Activated naive CD8-positive, alpha-beta T cell treated with anti-CD3 and anti-CD28 coated beads for 36 hours (primary cell): ENCODE data around the gene SHB. TPM values are rescaled to one million over a fixed set of nuclear protein-coding genes. Genes with fewer than 3 reads are reported as not detected.

Source experiments
- DNase-seq: peaks from one replicate; pipeline ENCODE4 v3.0.0; 2021
- H3K27ac Mint-ChIP-seq: one replicate; pipeline ENCODE4 v1.8.0; 2022; ENCODE audit warnings: mild to moderate bottlenecking, moderate library complexity, mixed read lengths
- H3K27me3 Mint-ChIP-seq: one replicate; pipeline ENCODE4 v1.8.0; 2022; ENCODE audit warnings: mild to moderate bottlenecking, mixed read lengths
- H3K36me3 Mint-ChIP-seq: one replicate; pipeline ENCODE4 v1.8.0; 2021; ENCODE audit warnings: mild to moderate bottlenecking, mixed read lengths
- H3K4me1 Mint-ChIP-seq: one replicate; pipeline ENCODE4 v1.8.0; 2021; ENCODE audit warnings: mixed read lengths
- H3K4me3 Mint-ChIP-seq: one replicate; pipeline ENCODE4 v1.8.0; 2022; ENCODE audit warnings: mild to moderate bottlenecking, moderate library complexity, mixed read lengths
- H3K9me3 Mint-ChIP-seq: one replicate; pipeline ENCODE4 v1.8.0; 2022; ENCODE audit warnings: mixed read lengths
- total RNA-seq, 2 experiments: library from RNA; stranded (reverse); gene quantifications; one replicate each; pipeline ENCODE4 v1.2.3, GENCODE V29; 2021

The SHB gene
- total RNA-seq, 2 experiments from 2014 or later: 1.2 to 1.8 TPM

- H3K4me1 Mint-ChIP-seq: peaks cover 4% of the 10 kb centered on the region
- no peaks in the 10 kb centered on the region for H3K36me3 Mint-ChIP-seq
- peaks cover 2% of the 10 kb centered on the region for H3K9me3 Mint-ChIP-seq
- DNase-seq: no peak
- no peak overlapping the region for H3K27ac Mint-ChIP-seq
- H3K4me3 Mint-ChIP-seq: no peak overlapping the region
- H3K27me3 Mint-ChIP-seq: peaks cover 21% of the 10 kb centered on the region
Measured at GRCh38 chr9:38075272-38075671, 6.2 kb upstream of the SHB start.

- no peak overlapping the region for H3K27ac Mint-ChIP-seq
- H3K27me3 Mint-ChIP-seq: peaks cover 17% of the 10 kb centered on the region
- H3K4me3 Mint-ChIP-seq: no peak overlapping the region
- peaks cover 2% of the 10 kb centered on the region for H3K9me3 Mint-ChIP-seq
- H3K4me1 Mint-ChIP-seq: peaks cover 7% of the 10 kb centered on the region
- no peaks in the 10 kb centered on the region for H3K36me3 Mint-ChIP-seq
- no peak for DNase-seq
Measured at GRCh38 chr9:38074441-38074961, 5.5 kb upstream of the SHB start.

GRCh38 chr9:38073882-38074281 is 4.9 kb upstream of the SHB start:
- H3K4me1 Mint-ChIP-seq: peaks cover 7% of the 10 kb centered on the region
- peaks cover 11% of the 10 kb centered on the region for H3K27me3 Mint-ChIP-seq
- H3K27ac Mint-ChIP-seq: no peak overlapping the region

GRCh38 chr9:38071470-38072134 is 2.6 kb upstream of the SHB start:
- Mint-ChIP-seq H3K36me3 (no peaks in the 10 kb centered on the region), H3K9me3 (peaks cover 2% of the 10 kb centered on the region), H3K4me3 (no peak overlapping the region), H3K27me3 (peaks cover 12% of the 10 kb centered on the region), H3K4me1 (peaks cover 14% of the 10 kb centered on the region), H3K27ac (no peak overlapping the region)
- no peak for DNase-seq

More at GRCh38 chr9:38073882-38074281, 4.9 kb upstream of the SHB start:
- no peak for DNase-seq
- Mint-ChIP-seq H3K9me3 (peaks cover 2% of the 10 kb centered on the region), H3K36me3 (no peaks in the 10 kb centered on the region), H3K4me3 (no peak overlapping the region)

- Mint-ChIP-seq H3K27me3 (peaks cover 12% of the 10 kb centered on the region), H3K36me3 (no peaks in the 10 kb centered on the region), H3K4me3 (peak overlapping the region; percentile 80), H3K9me3 (no peaks in the 10 kb centered on the region), H3K4me1 (peaks cover 22% of the 10 kb centered on the region), H3K27ac (no peak overlapping the region)
- DNase-seq: peak; percentile 18
Measured at GRCh38 chr9:38067859-38068681, 957 bp downstream of the SHB start.

GRCh38 chr9:38066914-38067858 is 1.8 kb downstream of the SHB start:
- Mint-ChIP-seq H3K9me3 (no peaks in the 10 kb centered on the region), H3K27ac (no peak overlapping the region), H3K27me3 (peaks cover 12% of the 10 kb centered on the region), H3K4me1 (peaks cover 22% of the 10 kb centered on the region), H3K4me3 (peak overlapping the region; percentile 80), H3K36me3 (no peaks in the 10 kb centered on the region)
- no peak for DNase-seq

- no peak for DNase-seq
- H3K36me3 Mint-ChIP-seq: no peaks in the 10 kb centered on the region
- peaks cover 22% of the 10 kb centered on the region for H3K4me1 Mint-ChIP-seq
- peak overlapping the region; percentile 80 for H3K4me3 Mint-ChIP-seq
- no peaks in the 10 kb centered on the region for H3K9me3 Mint-ChIP-seq
- peaks cover 12% of the 10 kb centered on the region for H3K27me3 Mint-ChIP-seq
- H3K27ac Mint-ChIP-seq: no peak overlapping the region
Measured at GRCh38 chr9:38066197-38066913, 2.7 kb downstream of the SHB start.

- peaks cover 22% of the 10 kb centered on the region for H3K4me1 Mint-ChIP-seq
- no peak overlapping the region for H3K4me3 Mint-ChIP-seq
- no peak for DNase-seq
- H3K27ac Mint-ChIP-seq: no peak overlapping the region
- H3K9me3 Mint-ChIP-seq: no peaks in the 10 kb centered on the region
- no peaks in the 10 kb centered on the region for H3K36me3 Mint-ChIP-seq
- H3K27me3 Mint-ChIP-seq: peaks cover 12% of the 10 kb centered on the region
Measured at GRCh38 chr9:38065369-38066075, 3.5 kb downstream of the SHB start.

GRCh38 chr9:38064842-38065368 is 4.1 kb downstream of the SHB start:
- no peak overlapping the region for H3K27ac Mint-ChIP-seq
- no peak overlapping the region for H3K4me3 Mint-ChIP-seq
- H3K9me3 Mint-ChIP-seq: no peaks in the 10 kb centered on the region
- no peak for DNase-seq
- peaks cover 12% of the 10 kb centered on the region for H3K27me3 Mint-ChIP-seq
- H3K36me3 Mint-ChIP-seq: no peaks in the 10 kb centered on the region
- peaks cover 22% of the 10 kb centered on the region for H3K4me1 Mint-ChIP-seq

GRCh38 chr9:38063363-38063707 is 5.7 kb downstream of the SHB start:
- H3K27ac Mint-ChIP-seq: no peak overlapping the region
- no peak overlapping the region for H3K4me3 Mint-ChIP-seq
- no peaks in the 10 kb centered on the region for H3K36me3 Mint-ChIP-seq
- peaks cover 19% of the 10 kb centered on the region for H3K4me1 Mint-ChIP-seq
- no peaks in the 10 kb centered on the region for H3K9me3 Mint-ChIP-seq
- peaks cover 12% of the 10 kb centered on the region for H3K27me3 Mint-ChIP-seq
- no peak for DNase-seq

- DNase-seq: no peak
- H3K4me3 Mint-ChIP-seq: no peak overlapping the region
- H3K9me3 Mint-ChIP-seq: no peaks in the 10 kb centered on the region
- no peak overlapping the region for H3K27ac Mint-ChIP-seq
- H3K36me3 Mint-ChIP-seq: no peaks in the 10 kb centered on the region
- H3K4me1 Mint-ChIP-seq: peaks cover 19% of the 10 kb centered on the region
- peaks cover 12% of the 10 kb centered on the region for H3K27me3 Mint-ChIP-seq
Measured at GRCh38 chr9:38062498-38063362, 6.3 kb downstream of the SHB start.

GRCh38 chr9:38062106-38062497 is 6.9 kb downstream of the SHB start:
- DNase-seq: no peak
- H3K27me3 Mint-ChIP-seq: peaks cover 8% of the 10 kb centered on the region
- no peaks in the 10 kb centered on the region for H3K9me3 Mint-ChIP-seq
- H3K4me1 Mint-ChIP-seq: peaks cover 15% of the 10 kb centered on the region
- no peak overlapping the region for H3K4me3 Mint-ChIP-seq
- H3K36me3 Mint-ChIP-seq: no peaks in the 10 kb centered on the region
- no peak overlapping the region for H3K27ac Mint-ChIP-seq
